Testis (tissue), 3 donors: ENCODE measurements around the gene LAMP1. TPM values are rescaled to one million over a fixed set of nuclear protein-coding genes. Genes with fewer than 3 reads are reported as not detected.

Experiments
- DNase-seq: peaks from one replicate; pipeline ENCODE4 v3.0.0-alpha.2; 2019
- H3K27ac ChIP-seq, 2 donors: fragments of 200-600 bp; sonication (generic); one replicate each; pipeline ENCODE4 v1.5.1; 2019
- H3K27me3 ChIP-seq: fragments of 200-600 bp; sonication (generic); one replicate; pipeline ENCODE4 v1.5.1; 2019
- H3K36me3 ChIP-seq: fragments of 200-600 bp; sonication (generic); one replicate; pipeline ENCODE4 v1.5.1; 2017; ENCODE audit warnings: low read depth; ENCODE audit errors: missing control alignments
- H3K4me1 ChIP-seq: fragments of 200-600 bp; sonication (generic); one replicate; pipeline ENCODE4 v1.5.1; 2019
- H3K4me3 ChIP-seq, 2 donors: fragments of 200-600 bp; sonication (generic); one replicate each; pipeline ENCODE4 v1.5.1; 2017 to 2019
- H3K9me3 ChIP-seq: fragments of 200-600 bp; sonication (generic); one replicate; pipeline ENCODE4 v1.5.1; 2017
- POLR2A ChIP-seq: fragments of 450-650 bp; IDR thresholded peaks from one replicate; pipeline ENCODE4 v1.6.1; 2017; ENCODE audit warnings: antibody characterized with exemption, mild to moderate bottlenecking, moderate library complexity
- WGBS, 2 donors: methylation state at CpG; one replicate each; pipeline ENCODE4 v1.1.5; 2018; 5-methylcytosine and 5-hydroxymethylcytosine counted together
- intact Hi-C: fragments of 100-400 bp; cut with DNase I; formaldehyde crosslinking; loops from one replicate; pipeline ENCODE4 v1.15.1; 2023; ENCODE audit warnings: low total_unique reads
- polyA plus RNA-seq: library from polyadenylated mRNA; stranded (reverse); fragments of 350-450 nt; fragmentation: Illumina TruSeq; extraction: RNeasy Lipid Tissue Mini Kit (QIAGEN cat#74804); gene quantifications from one replicate; pipeline ENCODE4 v1.2.3, GENCODE V29; 2014; ENCODE audit warnings: low read depth, low replicate concordance; ENCODE audit not compliant: insufficient read depth
- total RNA-seq, 2 donors: library from RNA; depleted of rRNA; stranded (reverse); fragments of >200 nt; gene quantifications; one replicate each; pipeline ENCODE4 v1.2.3, GENCODE V29; 2016
- TF ChIP-seq, protein P1 (sequence below), 3 experiments: fragments of 450-650 bp in 2 of 3; fragments of 200-600 bp in 1 of 3; sonication (generic) in 1 of 3; IDR thresholded peaks; one replicate each; pipeline ENCODE4 v1.5.1; 2016 to 2019; ENCODE audit warnings: antibody characterized with exemption in 3 of 3, mild to moderate bottlenecking in 2 of 3, moderate library complexity in 1 of 3

Gene LAMP1
- total and polyA plus RNA-seq, 3 donors from 2014 or later: 177 to 254 (median 231) TPM

DNA sequence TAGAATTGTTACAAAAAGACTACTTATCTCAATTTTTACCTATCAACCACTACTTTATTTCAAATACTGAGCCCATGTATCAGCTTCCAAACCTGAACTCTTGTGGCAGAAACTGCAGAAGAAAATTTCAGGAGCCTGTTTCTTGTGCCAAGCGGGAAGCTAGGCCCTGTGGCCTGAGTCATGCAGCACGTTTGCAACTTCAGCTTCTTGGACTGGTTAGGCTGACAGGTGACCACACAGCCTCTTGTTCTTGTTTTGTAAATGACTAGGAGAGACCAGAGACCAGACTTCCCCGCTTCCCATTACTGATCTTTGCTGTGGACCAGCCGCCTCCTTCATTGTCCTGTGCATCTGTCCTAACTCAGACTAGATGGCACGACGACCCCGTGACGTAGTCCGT, 3.4 kb upstream of the LAMP1 start:
- Histone ChIP-seq H3K4me3 (no peak overlapping the region), H3K36me3 (no peaks in the 10 kb centered on the region), H3K9me3 (no peaks in the 10 kb centered on the region), H3K27me3 (no peaks in the 10 kb centered on the region), H3K27ac (no peak overlapping the region), H3K4me1 (peaks cover 12% of the 10 kb centered on the region)
- TF ChIP-seq POLR2A: no peak
- TF ChIP-seq, protein P1, sequence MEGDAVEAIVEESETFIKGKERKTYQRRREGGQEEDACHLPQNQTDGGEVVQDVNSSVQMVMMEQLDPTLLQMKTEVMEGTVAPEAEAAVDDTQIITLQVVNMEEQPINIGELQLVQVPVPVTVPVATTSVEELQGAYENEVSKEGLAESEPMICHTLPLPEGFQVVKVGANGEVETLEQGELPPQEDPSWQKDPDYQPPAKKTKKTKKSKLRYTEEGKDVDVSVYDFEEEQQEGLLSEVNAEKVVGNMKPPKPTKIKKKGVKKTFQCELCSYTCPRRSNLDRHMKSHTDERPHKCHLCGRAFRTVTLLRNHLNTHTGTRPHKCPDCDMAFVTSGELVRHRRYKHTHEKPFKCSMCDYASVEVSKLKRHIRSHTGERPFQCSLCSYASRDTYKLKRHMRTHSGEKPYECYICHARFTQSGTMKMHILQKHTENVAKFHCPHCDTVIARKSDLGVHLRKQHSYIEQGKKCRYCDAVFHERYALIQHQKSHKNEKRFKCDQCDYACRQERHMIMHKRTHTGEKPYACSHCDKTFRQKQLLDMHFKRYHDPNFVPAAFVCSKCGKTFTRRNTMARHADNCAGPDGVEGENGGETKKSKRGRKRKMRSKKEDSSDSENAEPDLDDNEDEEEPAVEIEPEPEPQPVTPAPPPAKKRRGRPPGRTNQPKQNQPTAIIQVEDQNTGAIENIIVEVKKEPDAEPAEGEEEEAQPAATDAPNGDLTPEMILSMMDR (IDR thresholded peaks at IDR 0.05): no peak
- intact Hi-C loops: no loop called here
- 83 to 86% methylated on average over 9 of the region's 9 CpGs for WGBS, 2 donors
- DNase-seq: no peak

DNA sequence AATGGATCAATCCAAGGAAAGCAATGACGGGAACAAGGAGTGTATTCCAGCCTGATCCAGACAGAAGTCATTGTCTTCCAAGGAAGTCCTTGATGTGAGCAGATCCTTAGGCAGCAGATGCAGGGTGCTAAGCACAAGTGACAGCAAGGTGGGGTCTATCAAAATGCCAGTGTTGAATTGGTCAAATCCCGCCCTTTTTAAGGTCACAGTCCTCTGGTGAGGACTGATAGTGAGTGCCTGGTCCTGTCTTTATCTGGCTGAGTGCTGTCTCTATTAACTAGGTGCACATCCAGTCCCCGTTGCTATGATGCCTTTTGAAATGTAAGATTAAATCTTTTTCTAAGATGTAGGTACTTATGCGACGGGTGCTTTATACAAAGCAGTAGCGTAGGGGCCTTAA, 1.3 kb upstream of the LAMP1 start:
- Histone ChIP-seq H3K4me3 (peak overlapping the region; percentile 93 to 98), H3K27me3 (no peaks in the 10 kb centered on the region), H3K27ac (no peak overlapping the region), H3K4me1 (peaks cover 12% of the 10 kb centered on the region), H3K9me3 (no peaks in the 10 kb centered on the region), H3K36me3 (no peaks in the 10 kb centered on the region)
- WGBS, 2 donors: 46 to 76% methylated on average over 6 of the region's 6 CpGs
- TF ChIP-seq POLR2A: no peak
- TF ChIP-seq, protein P1 (IDR thresholded peaks at IDR 0.05): no peak
- no peak for DNase-seq
- intact Hi-C loops: no loop called here

DNA sequence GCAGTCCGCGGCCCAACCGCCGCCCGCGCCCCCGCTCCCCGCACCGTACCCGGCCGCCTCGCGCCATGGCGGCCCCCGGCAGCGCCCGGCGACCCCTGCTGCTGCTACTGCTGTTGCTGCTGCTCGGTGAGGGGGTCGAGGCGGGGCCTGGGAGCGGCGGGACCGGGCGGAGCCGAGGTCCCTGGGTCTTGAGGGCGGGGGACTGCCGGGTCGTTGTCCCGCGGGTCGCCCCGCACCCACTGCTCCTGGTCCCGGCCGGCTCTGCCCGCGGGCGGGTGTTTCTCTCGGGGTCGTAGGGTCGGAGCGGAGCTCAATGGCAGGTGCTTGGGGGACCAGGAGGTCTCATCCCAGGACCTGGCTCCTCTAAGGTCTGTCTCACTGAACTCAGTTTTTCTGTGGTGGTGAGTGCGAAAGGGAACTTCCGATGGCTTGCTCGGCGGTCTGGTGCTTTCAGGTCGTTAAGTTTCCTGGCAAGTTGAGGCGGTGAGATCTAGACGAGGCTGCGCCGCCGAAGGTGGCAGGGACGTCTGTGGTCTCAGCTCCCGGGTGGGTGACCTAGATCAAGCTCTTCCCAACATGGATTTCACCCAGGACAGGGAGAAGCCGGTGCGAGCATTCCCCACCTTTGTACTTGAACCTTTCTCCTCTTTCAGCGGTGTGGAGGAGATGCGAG, 467 bp downstream of the LAMP1 start:
- Histone ChIP-seq H3K4me1 (peaks cover 8% of the 10 kb centered on the region), H3K36me3 (no peaks in the 10 kb centered on the region), H3K27ac (peak overlapping the region; percentile 37 to 83), H3K4me3 (peak overlapping the region; percentile 93 to 98), H3K9me3 (no peaks in the 10 kb centered on the region), H3K27me3 (no peaks in the 10 kb centered on the region)
- intact Hi-C loops: no loop called here
- DNase-seq: peak; percentile 33
- TF ChIP-seq POLR2A: no peak
- TF ChIP-seq, protein P1 (IDR thresholded peaks at IDR 0.05): no peak
- 0% methylated on average over 4 to 51 of the region's 58 CpGs for WGBS, 2 donors

DNA sequence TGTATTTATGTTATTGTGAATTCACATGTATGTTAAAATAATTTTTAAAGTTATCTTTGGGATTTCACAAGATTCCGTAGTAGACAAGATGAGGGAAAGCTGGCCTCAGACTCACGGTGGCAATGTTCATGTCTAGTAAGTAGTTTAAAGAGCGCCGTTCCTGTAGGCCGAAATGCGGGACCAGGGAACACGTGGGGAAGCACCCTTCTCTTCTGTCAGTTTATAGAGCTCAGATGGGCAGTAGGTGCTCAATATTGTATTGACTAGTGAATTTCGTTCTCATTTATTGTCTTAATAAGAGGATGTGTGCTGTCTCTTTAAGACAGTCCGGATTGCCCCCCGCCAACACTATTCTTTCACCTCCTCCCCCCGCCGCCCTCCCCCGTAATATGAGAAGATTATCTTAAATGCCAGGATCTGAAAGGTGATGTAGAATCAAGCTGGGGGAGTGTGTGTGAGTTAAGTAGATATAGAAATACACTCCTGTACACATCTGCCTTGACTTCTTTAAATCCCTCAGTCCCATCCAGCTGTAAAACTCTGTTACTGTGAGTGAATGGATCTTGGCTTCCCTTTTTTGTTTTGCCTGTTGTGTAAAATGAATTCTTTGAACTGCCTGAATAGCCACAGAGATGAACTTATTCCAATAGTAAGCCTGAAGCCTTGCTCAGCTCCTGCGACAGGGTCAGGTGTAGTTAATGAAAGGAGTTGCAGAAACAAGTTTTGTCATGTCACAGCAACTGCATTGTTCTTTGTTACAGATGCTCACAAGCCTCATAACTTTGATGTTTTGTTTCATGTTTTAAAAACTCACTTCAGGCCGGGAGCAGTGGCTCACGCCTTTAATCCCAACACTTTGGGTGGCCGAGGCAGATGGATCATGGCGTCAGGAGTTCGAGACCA, 1.3 kb downstream of the LAMP1 start:
- Histone ChIP-seq H3K9me3 (no peaks in the 10 kb centered on the region), H3K4me3 (peak overlapping the region; percentile 93 to 98), H3K4me1 (peaks cover 8% of the 10 kb centered on the region), H3K36me3 (no peaks in the 10 kb centered on the region), H3K27me3 (no peaks in the 10 kb centered on the region), H3K27ac (peak overlapping the region; percentile 37 to 83)
- intact Hi-C loops: no loop called here
- no peak for TF ChIP-seq POLR2A
- TF ChIP-seq, protein P1 (IDR thresholded peaks at IDR 0.05): no peak
- peak; percentile 23 for DNase-seq
- WGBS, 2 donors: 22 to 27% methylated on average over 19 of the region's 19 CpGs
